A549 (cell line): ENCODE measurements around the gene PLD4.

ENCODE experiments used
- CBX2 ChIP-seq: fragments of 200-600 bp; sonication (generic); IDR thresholded peaks from 2 replicates; pipeline ENCODE4 v1.6.1; 2016; ENCODE audit warnings: low read depth, mild to moderate bottlenecking, borderline replicate concordance
- EP300 ChIP-seq, 2 experiments: fragments of >200 bp; sonication (Bioruptor Twin); formaldehyde crosslinking; IDR thresholded peaks; 2 replicates in 1 of 2; 3 replicates in 1 of 2; pipeline ENCODE4 v1.6.1; 2016 to 2017
- POLR2A ChIP-seq: IDR thresholded peaks from 2 replicates; pipeline ENCODE4 v1.6.1; 2012; ENCODE audit warnings: mild to moderate bottlenecking, low read length
- REST ChIP-seq: fragments of 200-600 bp; sonication (generic); IDR thresholded peaks from 2 replicates; pipeline ENCODE4 v1.6.1; 2016; ENCODE audit warnings: antibody characterized with exemption, mild to moderate bottlenecking, moderate library complexity
- TF ChIP-seq, protein P1 (sequence below): fragments of >200 bp; sonication (Bioruptor Twin); formaldehyde crosslinking; IDR thresholded peaks from 3 replicates; pipeline ENCODE4 v1.5.1; 2016
- TF ChIP-seq, protein P2 (sequence below): IDR thresholded peaks from 2 replicates; pipeline ENCODE4 v1.6.1; 2012

- TF ChIP-seq, protein P1, sequence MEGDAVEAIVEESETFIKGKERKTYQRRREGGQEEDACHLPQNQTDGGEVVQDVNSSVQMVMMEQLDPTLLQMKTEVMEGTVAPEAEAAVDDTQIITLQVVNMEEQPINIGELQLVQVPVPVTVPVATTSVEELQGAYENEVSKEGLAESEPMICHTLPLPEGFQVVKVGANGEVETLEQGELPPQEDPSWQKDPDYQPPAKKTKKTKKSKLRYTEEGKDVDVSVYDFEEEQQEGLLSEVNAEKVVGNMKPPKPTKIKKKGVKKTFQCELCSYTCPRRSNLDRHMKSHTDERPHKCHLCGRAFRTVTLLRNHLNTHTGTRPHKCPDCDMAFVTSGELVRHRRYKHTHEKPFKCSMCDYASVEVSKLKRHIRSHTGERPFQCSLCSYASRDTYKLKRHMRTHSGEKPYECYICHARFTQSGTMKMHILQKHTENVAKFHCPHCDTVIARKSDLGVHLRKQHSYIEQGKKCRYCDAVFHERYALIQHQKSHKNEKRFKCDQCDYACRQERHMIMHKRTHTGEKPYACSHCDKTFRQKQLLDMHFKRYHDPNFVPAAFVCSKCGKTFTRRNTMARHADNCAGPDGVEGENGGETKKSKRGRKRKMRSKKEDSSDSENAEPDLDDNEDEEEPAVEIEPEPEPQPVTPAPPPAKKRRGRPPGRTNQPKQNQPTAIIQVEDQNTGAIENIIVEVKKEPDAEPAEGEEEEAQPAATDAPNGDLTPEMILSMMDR = no peak
- TF ChIP-seq CBX2 = no peak
- no peak for TF ChIP-seq POLR2A
- TF ChIP-seq REST = no peak
- TF ChIP-seq, protein P2, sequence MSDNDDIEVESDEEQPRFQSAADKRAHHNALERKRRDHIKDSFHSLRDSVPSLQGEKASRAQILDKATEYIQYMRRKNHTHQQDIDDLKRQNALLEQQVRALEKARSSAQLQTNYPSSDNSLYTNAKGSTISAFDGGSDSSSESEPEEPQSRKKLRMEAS = no peak
- no peak for TF ChIP-seq EP300 (IDR thresholded peaks at IDR 0.05)
Measured at GRCh38 chr14:104974146-104974541, 49.5 kb downstream of the PLD4 start.
